A673 (cell line): ENCODE data around the gene OTUD6A. TPM values are rescaled to one million over a fixed set of nuclear protein-coding genes. Genes with fewer than 3 reads are reported as not detected.
"Not testable (repeated sequence)": the region's sequence is repeated elsewhere in the genome, so short reads cannot be mapped to it uniquely, and the experiment has no call there.

Experiments used
- BruUV-seq: library from RNA; stranded (reverse); fragments of 400-500 nt; replicated peaks from 2 replicates; lab custom pipeline; 2021; lab: Mats Ljungman, UMichigan
- CTCF ChIA-PET: fragments of 300-600 bp; sonication (Branson Sonifier 250); formaldehyde crosslinking; loops from one replicate; lab custom pipeline; 2022; ENCODE audit warnings: antibody characterized with exemption; lab: Charles Lee
- POLR2A ChIA-PET: fragments of 300-600 bp; sonication (Branson Sonifier 250); formaldehyde crosslinking; loops from one replicate; lab custom pipeline; 2022; ENCODE audit warnings: antibody characterized with exemption; ENCODE audit not compliant: low non-redundant PET; lab: Charles Lee
- DNase-seq: peaks from one replicate; pipeline ENCODE4 v3.0.0-alpha.2; 2015; ENCODE audit warnings: low spot score
- H3K27ac ChIP-seq: fragments of 200-600 bp; sonication (generic); 2 replicates; pipeline ENCODE4 v1.5.1; 2016; ENCODE audit warnings: mixed run types, low read depth, mild to moderate bottlenecking, mixed read lengths, antibody characterized with exemption, low read length; ENCODE audit not compliant: poor library complexity, severe bottlenecking
- H3K27me3 ChIP-seq: fragments of 200-600 bp; sonication (generic); replicated peaks from 2 replicates; pipeline ENCODE4 v1.6.1; 2017; ENCODE audit warnings: mixed run types, low read depth, mild to moderate bottlenecking, mixed read lengths, antibody characterized with exemption, low read length; ENCODE audit not compliant: insufficient read depth, poor library complexity
- H3K36me3 ChIP-seq: fragments of 200-600 bp; sonication (generic); 2 replicates; pipeline ENCODE4 v1.6.1; 2016; ENCODE audit warnings: mixed run types, mild to moderate bottlenecking, mixed read lengths, antibody characterized with exemption, low read length; ENCODE audit not compliant: insufficient read depth, poor library complexity, severe bottlenecking
- H3K4me1 ChIP-seq: fragments of 200-600 bp; sonication (generic); 2 replicates; pipeline ENCODE4 v1.6.1; 2017; ENCODE audit warnings: mixed run types, mild to moderate bottlenecking, mixed read lengths, antibody characterized with exemption, low read length; ENCODE audit not compliant: insufficient read depth, poor library complexity, severe bottlenecking
- H3K4me3 ChIP-seq: fragments of 200-600 bp; sonication (generic); 2 replicates; pipeline ENCODE4 v1.5.1; 2016; ENCODE audit warnings: low read depth, mixed run types, mild to moderate bottlenecking, mixed read lengths, low read length; ENCODE audit not compliant: poor library complexity, severe bottlenecking
- H3K9me3 ChIP-seq: fragments of 200-600 bp; sonication (generic); 2 replicates; pipeline ENCODE4 v1.6.1; 2016; ENCODE audit warnings: mixed run types, low read depth, mild to moderate bottlenecking, mixed read lengths, antibody characterized with exemption, low read length; ENCODE audit not compliant: poor library complexity, severe bottlenecking
- EZH2 ChIP-seq: fragments of 200-600 bp; sonication (generic); IDR thresholded peaks from 2 replicates; pipeline ENCODE4 v1.6.1; 2017; ENCODE audit warnings: borderline replicate concordance, low read depth, mild to moderate bottlenecking, mixed read lengths, antibody characterized with exemption, low read length; ENCODE audit not compliant: poor library complexity, severe bottlenecking
- intact Hi-C: fragments of 100-400 bp; cut with micrococcal nuclease; formaldehyde crosslinking; loops from one replicate; pipeline ENCODE4 v1.10.0; 2022; ENCODE audit not compliant: unreplicated experiment
- total RNA-seq: library from RNA; stranded (reverse); gene quantifications from 2 replicates; pipeline ENCODE4 v1.2.3, GENCODE V29; 2021
- TF ChIP-seq, protein P1 (sequence below): fragments of 300-800, 200-600 bp; sonication (generic); conservative IDR thresholded peaks from 2 replicates; pipeline ENCODE4 v1.5.1; 2017; ENCODE audit warnings: low read depth, mild to moderate bottlenecking, antibody characterized with exemption, low read length, moderate library complexity, mixed read lengths

OTUD6A gene
- total RNA-seq, 1 experiment from 2014 or later, result not detected

DNA sequence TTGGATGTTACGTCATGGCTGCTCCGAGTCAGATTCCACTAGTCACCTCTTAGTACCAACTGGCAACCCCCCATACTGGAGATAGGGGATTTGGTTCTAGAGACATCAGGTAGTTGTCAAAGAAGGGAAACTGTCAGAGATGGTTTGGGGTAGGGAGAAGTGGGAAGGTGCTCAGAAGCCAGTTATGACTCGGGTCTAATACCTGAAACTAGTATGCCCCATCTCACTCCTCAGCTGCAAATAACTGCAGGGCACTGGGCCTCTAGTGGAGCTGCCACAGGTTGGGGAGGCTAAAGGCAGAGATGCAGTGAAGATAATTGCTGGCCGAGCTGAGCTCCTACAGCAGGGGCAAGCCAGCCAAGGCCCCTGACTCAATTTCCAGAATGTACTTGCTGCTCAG is 30.0 kb downstream of the OTUD6A start:
- Histone ChIP-seq H3K27me3 (no peaks in the 10 kb centered on the region), H3K36me3 (no peaks in the 10 kb centered on the region), H3K4me3 (no peak overlapping the region), H3K9me3 (no peaks in the 10 kb centered on the region), H3K4me1 (no peaks in the 10 kb centered on the region), H3K27ac (no peak overlapping the region)
- POLR2A ChIA-PET, result no interaction called here
- CTCF ChIA-PET, result no interaction called here
- no peak for DNase-seq
- intact Hi-C loops, result loop anchor here (10.0 kb wide), 1 partner anchor 587 kb away; the partner anchor contains the start of gene NALF2
- no TSS peak for BruUV-seq
- TF ChIP-seq, protein P1, sequence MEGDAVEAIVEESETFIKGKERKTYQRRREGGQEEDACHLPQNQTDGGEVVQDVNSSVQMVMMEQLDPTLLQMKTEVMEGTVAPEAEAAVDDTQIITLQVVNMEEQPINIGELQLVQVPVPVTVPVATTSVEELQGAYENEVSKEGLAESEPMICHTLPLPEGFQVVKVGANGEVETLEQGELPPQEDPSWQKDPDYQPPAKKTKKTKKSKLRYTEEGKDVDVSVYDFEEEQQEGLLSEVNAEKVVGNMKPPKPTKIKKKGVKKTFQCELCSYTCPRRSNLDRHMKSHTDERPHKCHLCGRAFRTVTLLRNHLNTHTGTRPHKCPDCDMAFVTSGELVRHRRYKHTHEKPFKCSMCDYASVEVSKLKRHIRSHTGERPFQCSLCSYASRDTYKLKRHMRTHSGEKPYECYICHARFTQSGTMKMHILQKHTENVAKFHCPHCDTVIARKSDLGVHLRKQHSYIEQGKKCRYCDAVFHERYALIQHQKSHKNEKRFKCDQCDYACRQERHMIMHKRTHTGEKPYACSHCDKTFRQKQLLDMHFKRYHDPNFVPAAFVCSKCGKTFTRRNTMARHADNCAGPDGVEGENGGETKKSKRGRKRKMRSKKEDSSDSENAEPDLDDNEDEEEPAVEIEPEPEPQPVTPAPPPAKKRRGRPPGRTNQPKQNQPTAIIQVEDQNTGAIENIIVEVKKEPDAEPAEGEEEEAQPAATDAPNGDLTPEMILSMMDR, result no peak
- TF ChIP-seq EZH2, result no peak

DNA sequence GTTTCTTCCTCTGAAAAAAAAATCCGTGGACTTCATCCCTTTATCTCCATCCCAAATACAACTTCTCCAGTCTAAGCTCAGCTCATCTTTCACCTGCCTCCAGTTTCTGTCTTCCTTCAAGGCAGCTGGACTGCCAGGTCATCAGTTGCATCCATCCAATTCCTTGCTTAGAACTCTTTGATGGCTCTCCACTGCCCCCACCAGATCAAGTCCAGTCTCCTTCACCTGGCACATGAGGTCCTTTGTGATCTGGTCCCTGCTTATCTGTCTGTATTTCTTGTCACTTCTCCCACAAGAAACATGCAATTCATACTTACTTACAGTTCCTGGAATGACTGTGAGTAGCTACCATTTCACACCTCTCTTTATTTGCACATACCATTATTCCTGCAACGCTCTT is 33.8 kb downstream of the OTUD6A start:
- DNase-seq, result no peak
- H3K36me3 ChIP-seq, result no peaks in the 10 kb centered on the region
- no TSS peak for BruUV-seq
- TF ChIP-seq, protein P1, result peak; percentile 20; the same call in 1 of the 2 replicates
- no peak for TF ChIP-seq EZH2
- H3K27ac ChIP-seq, result no peak overlapping the region
- H3K4me3 ChIP-seq, result no peak overlapping the region
- H3K9me3 ChIP-seq, result no peaks in the 10 kb centered on the region
- no peaks in the 10 kb centered on the region for H3K27me3 ChIP-seq
- H3K4me1 ChIP-seq, result no peaks in the 10 kb centered on the region
- CTCF ChIA-PET, result interaction anchor here (1.3 kb wide), 1 partner anchor 62 kb away, joined by 4 read pairs; no protein-coding TSS in a partner anchor
- intact Hi-C loops, result loop anchor here (2.0 to 10.0 kb wide), 2 partner anchors 559 to 591 kb away; partner anchors contain the start of gene NALF2
- POLR2A ChIA-PET, result no interaction called here

DNA sequence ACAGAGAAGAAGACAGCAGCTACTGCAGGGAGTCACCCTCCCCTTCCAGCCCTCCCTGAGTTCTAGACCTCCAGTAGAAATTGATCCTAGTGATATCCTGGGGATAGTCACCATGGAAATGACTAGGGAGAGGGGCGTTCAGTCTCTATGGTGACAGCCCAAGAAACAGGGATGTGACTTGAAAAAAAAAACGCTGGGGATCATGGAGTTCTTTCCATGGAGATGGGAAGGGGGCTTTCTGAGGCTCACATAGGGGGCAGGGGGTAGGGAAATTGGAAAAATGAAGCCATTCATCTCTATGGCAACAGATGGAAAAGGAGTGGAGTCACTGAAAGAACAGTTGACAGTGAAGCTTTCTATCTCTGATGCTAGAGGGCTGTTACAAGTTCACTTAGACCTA is 43.0 kb downstream of the OTUD6A start:
- no peaks in the 10 kb centered on the region for H3K27me3 ChIP-seq
- no peak overlapping the region for H3K27ac ChIP-seq
- no peaks in the 10 kb centered on the region for H3K9me3 ChIP-seq
- no peak for DNase-seq
- ChIA-PET POLR2A (no interaction called here), CTCF (no interaction called here)
- intact Hi-C loops, result no loop called here
- no peaks in the 10 kb centered on the region for H3K4me1 ChIP-seq
- TF ChIP-seq, protein P1, result no peak
- no peak for TF ChIP-seq EZH2
- no peaks in the 10 kb centered on the region for H3K36me3 ChIP-seq
- BruUV-seq, result no TSS peak
- no peak overlapping the region for H3K4me3 ChIP-seq

DNA sequence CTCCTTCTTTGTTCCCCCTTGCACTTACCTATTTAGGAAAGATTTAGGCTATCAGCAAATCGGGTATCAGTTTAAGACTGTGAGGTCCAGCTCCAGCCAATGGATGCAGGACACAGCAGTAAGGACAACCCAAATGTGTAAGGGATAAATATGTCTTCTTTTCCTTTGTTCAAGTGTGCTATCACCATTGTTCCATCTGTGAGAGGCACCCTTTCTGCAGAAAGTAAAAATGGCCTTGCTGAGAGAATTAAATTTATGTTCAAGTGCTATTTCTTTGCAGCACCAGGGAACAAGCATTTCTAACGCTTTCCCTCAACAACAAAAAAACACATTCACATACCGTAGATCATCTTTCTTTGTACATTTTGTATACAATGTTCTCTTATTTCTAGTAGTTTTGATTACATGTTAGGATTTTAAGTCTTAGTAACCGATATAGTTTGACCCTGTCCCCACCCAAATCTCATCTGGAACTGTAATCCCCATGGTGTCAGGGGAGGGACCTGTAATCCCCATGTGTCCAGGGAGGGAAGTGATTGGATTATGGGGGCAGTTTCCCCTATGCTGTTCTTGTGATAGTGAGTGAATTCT is 49.3 kb downstream of the OTUD6A start:
- CTCF ChIA-PET, POLR2A ChIA-PET, H3K27ac ChIP-seq, H3K9me3 ChIP-seq, H3K27me3 ChIP-seq, H3K4me1 ChIP-seq, BruUV-seq, DNase-seq, H3K36me3 ChIP-seq, intact Hi-C loops, H3K4me3 ChIP-seq: not testable (repeated sequence)
